Activated effector memory CD4-positive, alpha-beta T cell treated with anti-CD3 and anti-CD28 coated beads, Interleukin-2, amount 50 U/mL, for 16 hours (primary cell): Measurements from ENCODE around the gene PTPRT.
"Not testable (repeated sequence)": the region's sequence is repeated elsewhere in the genome, so short reads cannot be mapped to it uniquely, and the experiment has no call there.

Source experiments
- DNase-seq: peaks from one replicate; pipeline ENCODE4 v3.0.0-alpha.2; 2020

Gene PTPRT

DNA sequence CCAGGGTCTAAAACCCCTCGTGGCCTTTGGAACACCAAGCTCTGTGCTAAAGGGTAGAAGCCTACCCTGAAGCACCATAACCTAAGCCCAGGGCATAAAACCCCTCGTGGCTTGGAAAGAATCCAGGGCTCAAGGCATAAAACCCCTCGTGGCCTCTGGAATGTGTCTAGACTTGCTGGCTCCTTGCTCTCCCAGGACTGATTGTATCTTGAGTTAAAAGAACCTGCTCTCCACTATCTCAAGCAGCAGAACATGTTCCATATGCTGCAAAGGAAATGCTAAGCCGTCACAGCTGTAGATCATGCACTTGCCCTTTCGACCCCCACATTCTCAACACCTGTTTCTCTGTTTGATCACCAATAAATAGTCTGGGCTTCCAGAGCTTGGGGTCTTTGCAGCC lies 288.9 kb downstream of the PTPRT start:
- not testable (repeated sequence) for DNase-seq

DNA sequence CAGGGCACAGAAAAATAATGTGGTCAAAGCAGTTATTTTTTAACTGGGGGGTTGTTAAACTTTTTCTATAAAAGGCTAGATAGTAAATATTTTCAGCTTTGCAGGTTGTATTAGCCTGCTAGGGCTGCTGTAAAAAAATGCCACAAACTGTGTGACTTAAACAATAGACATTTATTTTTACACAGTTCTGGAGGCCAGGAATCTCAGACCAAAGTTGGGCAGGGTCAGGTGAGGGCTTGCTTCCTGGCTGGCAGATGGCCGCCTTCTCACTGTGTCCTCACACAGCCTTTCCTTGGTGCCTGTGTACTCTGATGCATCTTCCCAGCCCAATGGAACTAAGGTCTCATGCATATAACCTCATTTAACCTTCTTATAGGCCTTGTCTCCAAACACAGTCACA lies 294.7 kb downstream of the PTPRT start:
- no peak for DNase-seq

DNA sequence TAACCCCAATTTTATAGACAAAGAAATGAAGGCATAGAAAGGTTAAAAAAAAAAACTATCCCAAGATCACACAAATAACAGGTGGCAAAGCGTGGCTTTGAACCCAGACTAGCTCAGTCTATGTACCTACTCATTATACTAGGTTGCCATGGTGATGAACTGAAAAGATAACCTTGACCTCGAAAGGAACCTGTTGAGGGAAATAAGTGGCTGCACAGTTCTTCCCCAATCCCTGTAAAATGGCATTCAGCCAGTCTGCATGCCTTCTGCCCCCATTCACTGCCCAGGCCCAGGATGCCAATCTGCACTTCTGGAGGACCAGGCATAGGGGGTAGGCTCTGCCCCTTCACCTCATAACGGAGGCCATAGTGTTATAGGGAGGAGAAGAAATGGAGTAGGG lies 295.2 kb downstream of the PTPRT start:
- no peak for DNase-seq

DNA sequence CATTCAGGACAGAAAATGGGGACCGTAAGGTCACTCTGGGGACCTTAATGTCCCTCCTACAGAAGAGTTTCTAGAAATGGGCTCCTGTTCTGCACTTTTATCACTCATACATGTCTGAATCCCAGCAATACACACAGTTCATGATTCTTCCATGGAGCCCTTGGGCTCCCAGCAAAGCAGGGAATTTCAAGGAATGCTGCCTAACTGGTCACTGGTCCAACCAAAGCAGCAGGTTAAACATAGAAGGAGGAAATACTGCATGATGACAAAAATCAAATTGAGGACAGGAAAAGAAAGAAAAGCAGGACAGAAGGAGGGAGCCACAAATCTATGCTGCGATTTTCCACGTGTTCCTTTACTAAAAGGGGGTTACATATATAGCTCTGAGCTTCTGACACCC lies 300.2 kb downstream of the PTPRT start:
- no peak for DNase-seq

DNA sequence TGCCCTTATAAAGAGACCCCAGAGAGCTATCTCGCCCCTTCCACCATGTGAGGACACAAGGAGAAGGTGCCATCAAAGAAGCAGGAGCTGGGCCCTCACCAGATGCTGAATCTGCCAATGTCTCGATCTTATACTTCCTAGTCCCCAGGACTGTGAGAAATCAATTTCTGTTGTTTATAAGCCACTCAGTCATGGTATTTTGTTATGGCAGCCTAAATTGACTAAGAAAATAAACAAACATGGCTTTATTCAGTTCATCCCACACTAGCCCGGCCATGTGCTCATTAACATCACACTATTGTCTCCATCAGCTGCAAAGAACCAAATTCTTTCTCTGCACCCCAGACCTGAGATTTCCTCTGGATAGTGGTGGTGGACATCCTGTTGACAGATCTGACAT lies 302.4 kb downstream of the PTPRT start:
- no peak for DNase-seq

DNA sequence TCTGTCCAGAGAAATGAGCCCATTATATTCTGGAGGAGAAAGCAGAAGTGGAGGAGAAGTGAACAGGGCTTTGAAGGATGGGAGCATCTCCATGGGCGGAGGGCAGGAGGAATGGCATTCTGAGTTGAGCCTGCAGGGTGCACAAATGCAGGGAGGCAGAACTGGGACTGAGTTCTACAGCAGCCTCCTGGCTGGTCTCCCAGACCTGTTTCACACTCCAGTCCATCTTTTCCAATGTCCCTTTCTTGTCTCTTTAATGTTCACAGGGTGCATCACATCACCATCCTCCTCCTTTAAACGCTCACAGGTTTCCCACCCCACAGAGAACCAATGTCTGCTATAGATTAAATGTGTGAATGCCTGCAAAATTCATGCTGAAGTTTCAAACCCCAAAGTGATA lies 302.9 kb downstream of the PTPRT start:
- DNase-seq: no peak

DNA sequence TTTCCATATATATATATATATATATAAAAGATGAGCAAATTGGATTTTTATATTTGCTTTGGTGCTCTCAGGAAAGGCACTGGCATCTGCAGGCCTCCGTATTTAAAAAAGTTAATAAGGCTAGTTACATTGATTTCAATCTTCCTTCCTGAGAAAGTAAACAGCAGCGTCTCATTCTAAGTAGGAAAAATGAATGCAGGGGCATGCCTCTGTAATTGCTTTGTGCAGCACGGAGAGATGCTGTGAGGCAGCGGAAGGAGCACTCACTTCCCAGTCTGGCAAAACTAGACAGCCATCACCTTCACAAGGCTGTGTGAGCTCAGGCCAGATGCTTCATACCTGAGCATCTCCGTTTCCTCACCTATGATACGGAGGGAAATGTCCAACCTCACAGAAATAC lies 303.7 kb downstream of the PTPRT start:
- no peak for DNase-seq

DNA sequence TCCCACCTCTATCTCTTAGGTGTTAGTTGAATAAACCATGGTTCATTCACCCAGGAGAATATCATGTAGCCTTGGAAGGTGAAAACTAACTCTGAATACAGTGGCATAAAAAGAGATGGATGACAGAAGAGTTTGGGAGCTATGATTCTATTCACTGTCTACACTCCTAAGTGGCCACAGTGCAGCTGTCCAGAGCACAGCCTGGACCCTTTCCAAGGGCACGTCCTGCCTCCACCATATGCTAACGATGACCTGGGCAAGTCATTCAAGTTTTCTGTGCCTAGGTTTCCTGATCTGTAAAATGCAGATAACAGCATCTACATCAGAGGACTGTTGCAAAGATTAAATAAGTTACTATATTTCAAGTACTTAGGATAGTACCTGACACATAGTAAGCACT lies 314.1 kb downstream of the PTPRT start:
- DNase-seq: no peak

DNA sequence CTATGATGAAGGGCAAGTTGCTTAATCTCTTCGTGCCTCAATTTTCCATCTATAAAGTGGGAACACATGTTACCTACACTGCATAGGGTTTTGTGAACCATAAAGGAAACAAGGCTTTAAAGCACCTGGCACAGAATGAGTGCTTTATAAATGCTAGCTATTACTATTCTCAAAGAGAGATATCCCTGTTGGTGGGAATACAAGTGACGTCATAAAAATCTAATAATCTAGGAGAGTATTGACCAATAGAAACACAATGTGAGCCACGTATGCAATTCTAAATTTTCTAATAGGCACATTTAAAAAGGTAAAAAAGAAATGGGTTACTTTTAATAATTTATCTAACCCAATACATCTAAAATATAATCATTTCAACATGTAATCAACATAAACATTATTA lies 316.4 kb downstream of the PTPRT start:
- no peak for DNase-seq

DNA sequence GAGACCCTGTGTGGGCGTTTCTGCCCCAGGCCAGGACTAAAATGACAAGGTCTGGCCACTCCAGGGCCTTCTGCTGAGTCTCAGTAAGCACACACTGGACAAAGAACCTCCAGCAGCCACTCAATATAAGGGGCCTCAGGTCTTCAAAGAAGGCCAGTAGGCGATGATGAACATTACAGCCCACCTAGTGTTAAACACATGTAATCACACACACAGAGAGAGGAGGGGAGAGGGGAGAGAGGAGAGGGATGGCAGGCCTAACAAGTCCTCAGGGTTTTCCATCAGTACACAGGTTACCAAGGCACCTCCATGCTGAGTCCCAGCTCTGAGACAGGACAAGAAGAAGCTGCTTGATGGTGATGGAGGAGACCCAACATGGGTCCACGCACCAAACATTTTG lies 325.6 kb downstream of the PTPRT start:
- DNase-seq: no peak

DNA sequence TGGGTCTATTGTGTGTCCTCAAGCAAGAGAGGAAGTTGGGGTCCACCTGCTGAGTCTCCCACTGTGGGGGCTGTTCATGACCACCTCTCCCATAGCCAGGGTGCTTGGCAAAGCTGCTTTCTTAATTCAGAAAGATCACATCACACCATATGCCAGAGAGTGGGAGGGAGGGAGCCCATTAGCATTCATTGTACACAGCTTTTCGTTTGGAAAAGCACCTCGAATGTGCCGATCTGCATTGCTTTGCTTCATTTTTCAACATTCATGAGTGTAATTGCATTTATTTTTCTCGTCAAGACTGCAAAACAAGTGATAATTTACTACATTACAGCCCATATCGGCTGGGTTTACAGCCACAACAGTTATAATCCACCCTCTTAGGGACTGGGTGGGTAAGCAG lies 327.3 kb downstream of the PTPRT start:
- no peak for DNase-seq

DNA sequence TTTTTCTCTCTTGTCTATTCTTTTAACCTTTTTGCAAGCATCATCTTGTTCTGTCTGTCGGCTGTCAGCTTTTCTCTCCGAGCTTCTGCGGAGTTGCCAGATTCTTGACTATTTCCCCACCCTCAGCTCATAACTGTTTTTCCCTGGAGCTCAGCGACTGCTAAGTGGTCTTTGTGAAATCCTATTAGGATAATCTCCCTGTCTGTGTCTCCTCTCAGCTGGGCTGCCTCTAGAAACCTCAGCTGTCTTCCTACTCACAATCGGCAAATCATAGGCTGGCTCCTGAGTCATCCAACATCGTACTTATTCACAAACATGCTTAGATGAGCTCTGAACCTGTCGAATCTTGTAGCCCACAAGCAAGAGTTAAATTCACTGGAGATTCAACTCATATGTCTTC lies 332.3 kb downstream of the PTPRT start:
- no peak for DNase-seq

DNA sequence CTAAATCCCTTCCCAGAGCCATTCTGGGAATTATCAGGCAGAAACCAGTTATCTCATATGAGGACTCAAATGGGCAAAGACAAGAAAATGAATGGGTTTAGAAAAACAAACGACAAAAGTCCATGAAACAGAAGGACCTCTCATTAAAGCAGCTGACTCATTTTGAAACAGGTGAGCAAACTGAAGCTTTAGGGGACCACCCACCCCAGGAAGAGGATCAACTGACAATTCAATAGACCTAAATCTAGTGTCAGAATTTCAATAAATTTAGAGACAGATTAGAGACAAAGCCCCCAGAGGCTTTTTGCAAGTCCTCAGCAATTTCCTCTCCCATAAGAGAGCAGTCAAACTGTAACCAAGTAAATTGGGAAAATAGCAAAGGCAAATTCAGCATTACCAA lies 333.8 kb downstream of the PTPRT start:
- DNase-seq: no peak

DNA sequence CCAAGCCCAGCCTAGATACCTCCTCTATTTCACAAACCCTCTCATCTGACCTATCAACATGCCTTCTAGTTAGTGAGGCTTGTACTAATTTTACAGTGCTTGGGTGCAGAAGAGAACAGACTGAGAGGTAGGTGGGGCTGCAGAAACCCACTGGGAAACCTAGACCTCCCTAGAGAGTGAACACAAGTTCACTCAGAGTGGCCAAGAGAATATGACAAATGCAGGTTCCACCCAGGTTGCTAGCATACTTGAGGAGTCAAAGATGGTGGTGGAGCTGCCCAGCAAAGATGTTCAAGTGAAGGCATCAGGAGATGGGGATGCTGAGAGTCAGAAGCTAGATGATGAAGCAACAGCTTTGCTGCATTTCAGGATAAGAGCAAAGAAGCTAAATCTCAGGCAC lies 337.0 kb downstream of the PTPRT start:
- DNase-seq: no peak

DNA sequence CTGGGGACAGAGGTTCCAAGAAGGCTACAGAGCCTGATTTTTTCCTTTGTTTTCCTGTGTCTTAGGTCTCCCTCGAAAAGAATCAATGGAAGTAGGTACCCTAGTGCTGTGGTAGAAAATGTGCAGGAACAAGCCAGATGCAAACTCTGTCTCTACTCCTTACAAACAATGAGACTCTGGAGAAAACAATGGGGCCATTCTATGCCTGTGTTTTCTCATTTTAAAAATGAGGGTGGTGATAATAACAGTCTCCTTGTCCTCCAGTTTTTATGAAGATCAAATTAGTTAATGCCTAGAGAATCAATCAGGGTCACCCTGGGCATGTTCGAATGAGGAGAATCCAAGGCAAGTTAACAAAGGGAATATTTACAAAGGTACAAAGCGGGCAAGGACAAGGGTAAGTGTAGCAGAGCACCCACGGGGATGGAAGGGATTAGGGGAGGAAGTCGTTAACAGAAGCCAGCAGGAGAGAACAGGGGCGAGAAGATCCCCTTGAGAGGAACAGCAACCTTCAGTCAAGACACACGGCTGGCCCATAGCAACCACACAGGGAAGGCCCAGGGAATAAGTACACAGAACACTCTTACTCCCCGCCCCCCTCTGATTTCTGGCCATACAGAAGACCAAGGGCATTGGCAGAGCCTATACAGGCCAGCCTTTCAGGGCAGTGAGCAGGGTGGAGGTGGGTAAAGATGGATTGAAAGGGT lies 342.8 kb downstream of the PTPRT start:
- DNase-seq: no peak

DNA sequence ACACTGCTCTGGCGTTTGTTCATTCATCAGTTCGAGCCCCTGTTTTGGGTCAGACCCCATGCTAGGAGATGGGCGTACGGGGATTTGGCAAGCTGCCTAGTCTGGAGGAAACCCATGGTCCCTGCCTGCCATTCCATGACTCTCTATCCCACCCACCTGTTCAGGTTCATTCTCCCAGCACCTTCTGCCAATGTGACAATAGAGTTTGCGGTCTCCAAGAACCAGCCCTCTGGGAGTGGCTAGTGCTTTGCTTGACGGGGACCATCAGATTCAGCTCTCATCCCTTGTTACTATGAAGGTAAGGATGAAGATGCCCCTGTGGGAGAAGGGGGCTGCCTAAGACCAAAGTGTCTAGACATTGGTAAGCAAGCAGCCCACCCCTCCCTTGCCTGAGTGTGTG lies 345.0 kb downstream of the PTPRT start:
- no peak for DNase-seq

DNA sequence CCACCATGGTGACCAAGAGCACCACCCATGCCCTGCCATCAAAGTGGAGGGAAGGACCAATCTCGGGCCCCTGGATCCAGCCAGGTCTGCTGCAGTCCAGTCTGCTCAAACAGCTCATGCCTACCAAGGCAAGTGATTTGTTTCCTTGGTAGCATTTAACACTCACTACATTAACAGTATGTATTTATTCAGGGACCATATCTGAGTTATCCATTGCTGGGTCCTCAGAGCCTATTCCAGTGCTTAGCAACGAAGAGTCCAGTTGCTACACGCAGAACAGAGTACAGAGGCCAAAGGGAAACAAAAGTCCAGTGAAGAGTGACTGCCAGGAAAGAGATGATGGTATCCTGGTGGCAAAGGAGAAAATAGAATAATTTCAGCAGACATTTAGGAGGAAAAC lies 352.2 kb downstream of the PTPRT start:
- DNase-seq: no peak

DNA sequence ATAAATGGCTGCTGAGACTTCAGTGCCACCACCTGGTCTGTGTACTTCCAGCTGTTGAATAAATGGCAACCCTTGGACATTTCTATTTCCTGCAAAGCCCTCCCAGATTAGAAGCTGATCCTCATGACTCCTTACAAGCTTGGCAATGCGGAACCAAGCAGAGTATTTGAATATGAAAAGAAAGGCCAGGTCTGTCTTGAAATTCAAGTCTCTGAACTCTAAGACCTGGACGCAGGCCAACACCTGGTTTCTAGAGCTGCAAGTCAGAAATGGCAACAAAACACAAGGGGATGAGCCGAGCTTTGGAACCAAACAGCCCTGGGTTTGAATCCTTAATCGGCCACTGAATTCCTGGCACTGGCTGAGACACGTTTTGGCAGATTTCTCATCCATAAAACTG lies 353.4 kb downstream of the PTPRT start:
- DNase-seq: no peak

DNA sequence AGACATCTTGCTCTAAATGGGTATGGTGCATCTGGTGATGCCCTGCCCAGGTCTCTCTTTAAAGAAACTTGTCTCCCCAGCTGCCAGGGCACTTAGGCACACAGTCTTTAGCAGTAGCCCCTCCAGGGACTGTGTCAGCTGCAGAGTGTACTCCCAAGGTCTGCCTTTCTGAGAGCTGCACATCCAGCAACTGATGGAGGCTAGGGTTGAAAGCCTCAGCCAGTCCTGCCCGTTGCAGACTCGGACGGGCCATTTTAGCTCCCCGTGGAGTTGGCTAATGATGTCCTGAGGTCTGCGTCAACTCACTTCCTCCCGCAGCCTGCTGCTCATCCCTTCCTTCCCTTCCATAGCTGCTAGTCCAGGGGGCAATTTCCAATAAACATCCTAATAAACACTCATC lies 381.8 kb downstream of the PTPRT start:
- no peak for DNase-seq

DNA sequence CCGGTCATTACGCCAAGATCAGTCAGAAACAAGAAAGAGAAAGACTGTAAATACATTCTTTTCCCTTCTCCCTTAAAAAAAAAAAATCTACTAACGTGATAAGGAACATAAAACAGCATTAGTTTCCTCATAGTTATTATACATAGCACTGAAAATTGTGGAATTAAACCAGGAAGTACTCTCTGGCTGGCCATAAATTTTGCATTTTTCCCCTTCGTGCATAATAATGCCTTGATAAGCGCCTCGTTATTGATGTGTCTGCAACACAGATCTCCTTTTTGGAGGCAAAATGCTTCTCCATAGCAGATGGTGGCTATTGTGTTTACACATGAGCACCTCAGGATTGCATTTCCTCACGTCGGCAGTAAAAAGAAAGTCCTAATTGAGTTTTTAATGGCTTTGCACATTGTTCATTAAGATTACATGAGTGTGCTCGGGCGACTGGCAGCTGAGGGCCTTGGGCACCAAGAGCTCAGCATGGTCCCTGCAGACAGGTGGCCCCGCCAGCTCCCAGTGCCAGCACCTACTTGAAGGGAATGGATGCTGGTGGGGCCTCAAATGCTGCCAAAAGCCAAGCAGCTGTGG lies 394.5 kb downstream of the PTPRT start:
- no peak for DNase-seq

DNA sequence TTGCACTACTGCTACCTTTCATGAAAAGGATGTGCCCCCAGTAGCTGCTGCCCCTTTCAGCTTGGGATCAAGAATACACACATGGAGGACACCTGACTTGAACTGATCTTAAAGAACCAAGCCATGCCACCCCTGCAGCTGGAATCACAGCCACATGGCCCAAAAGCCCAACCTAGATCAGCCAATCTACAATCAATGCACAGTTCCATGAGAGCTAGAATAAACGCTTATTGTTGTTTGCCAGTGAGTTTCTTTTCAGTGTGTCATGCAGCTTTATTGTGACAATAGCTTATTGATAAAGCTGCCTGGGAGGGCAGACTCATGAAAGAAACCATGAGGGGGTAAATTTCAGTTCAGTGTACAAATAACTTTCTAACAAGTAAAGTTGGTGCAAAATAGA lies 397.7 kb downstream of the PTPRT start:
- no peak for DNase-seq

DNA sequence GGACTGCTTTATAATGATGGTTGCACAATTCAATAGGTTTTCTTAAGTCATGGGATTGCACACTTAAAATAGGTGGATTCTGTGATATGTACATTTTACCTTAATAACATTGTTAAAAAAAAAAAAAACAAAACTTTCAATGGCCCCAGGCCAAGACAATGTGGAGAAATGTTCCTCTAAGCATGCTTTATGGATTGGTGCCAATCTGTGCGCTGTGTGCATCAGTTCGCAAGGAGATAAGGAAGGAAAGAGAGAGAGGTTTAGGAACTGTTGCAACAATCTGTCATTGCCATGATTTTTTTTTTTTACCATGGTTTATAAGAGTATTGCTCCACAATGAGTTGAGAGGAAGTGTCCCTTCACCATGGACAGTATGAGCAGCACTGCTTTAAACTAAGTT lies 399.6 kb downstream of the PTPRT start:
- DNase-seq: no peak

DNA sequence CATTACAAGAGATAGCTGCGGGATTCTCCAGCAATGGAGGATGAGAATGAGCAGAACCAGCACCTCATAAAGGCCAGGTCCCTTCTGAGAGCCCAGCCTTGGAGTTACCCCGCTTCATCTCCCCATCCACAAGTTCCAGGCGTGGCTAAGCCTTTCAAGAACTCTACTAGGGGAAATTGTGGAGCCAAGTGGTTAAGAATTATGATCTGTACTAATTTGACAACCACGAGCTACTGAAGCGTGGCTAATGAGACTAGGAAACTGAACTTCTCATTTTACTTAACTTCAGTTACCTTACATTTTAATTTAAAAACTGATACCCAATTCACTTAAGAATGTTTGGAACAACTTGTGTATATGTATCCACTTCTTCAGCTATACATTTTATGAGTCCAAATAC lies 401.0 kb downstream of the PTPRT start:
- no peak for DNase-seq

DNA sequence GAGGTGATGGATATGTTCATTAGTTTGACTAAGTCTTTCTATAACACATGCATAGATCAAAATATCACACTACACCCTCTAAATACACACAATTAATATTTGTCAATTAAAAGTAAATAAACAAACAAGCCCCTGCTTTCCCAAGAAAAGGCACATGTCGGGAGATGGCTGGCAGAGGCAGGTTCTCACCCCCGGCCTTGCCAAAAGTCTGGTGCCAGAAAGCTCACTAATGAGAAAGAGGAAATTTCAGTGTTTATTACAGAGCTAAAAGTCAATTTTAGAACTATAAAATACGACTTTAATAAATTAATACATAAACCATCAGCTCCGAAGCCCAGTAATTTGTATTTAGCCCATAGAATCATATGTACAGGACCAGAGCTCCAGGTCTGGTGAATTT lies 404.7 kb downstream of the PTPRT start:
- no peak for DNase-seq

DNA sequence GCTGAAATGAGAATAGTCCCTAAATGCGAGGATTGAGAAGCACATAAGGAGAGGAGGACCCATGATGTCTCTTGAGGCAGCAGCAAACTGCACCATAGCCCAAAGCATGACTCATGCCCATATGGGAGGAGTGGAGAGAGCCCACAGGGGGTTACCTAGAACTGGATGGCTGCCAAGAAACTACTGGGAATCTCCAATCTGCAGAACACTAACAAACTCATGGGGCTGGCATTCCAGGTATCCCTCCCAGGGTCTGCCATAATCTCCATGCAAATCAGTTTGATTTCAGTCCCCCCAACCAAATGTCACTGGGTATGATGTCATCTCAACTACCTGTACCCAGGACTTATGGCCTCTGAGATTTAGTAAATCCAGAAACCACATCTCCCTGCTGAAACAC lies 410.5 kb downstream of the PTPRT start:
- no peak for DNase-seq
